IPS DF 6.9 (cell line): ENCODE data around the gene UGT1A10.
"Not testable (repeated sequence)": the region's sequence is repeated elsewhere in the genome, so short reads cannot be mapped to it uniquely, and the experiment has no call there.

Experiments used
- DNase-seq: peaks from one replicate; pipeline ENCODE4 v3.0.0-alpha.2; 2013; ENCODE audit warnings: low read depth, low spot score
- H3K27ac ChIP-seq: one replicate; pipeline ENCODE4 v1.5.1; 2013; ENCODE audit warnings: low read length, control low read depth
- H3K27me3 ChIP-seq: 2 replicates; pipeline ENCODE4 v1.6.1; 2013; ENCODE audit warnings: mild to moderate bottlenecking, low read length; ENCODE audit not compliant: control insufficient read depth, insufficient read depth
- H3K36me3 ChIP-seq: 2 replicates; pipeline ENCODE4 v1.6.1; 2013; ENCODE audit warnings: low read length; ENCODE audit not compliant: control insufficient read depth, insufficient read depth
- H3K4me1 ChIP-seq: 2 replicates; pipeline ENCODE4 v1.6.1; 2013; ENCODE audit warnings: low read length; ENCODE audit not compliant: control insufficient read depth, insufficient read depth
- H3K4me3 ChIP-seq: 2 replicates; pipeline ENCODE4 v1.5.1; 2013; ENCODE audit warnings: mild to moderate bottlenecking, low read length
- H3K9me3 ChIP-seq: 2 replicates; pipeline ENCODE4 v1.6.1; 2013; ENCODE audit warnings: low read length, inconsistent platforms; ENCODE audit not compliant: control insufficient read depth, insufficient read depth
- WGBS: extraction: QIAGEN DNeasy Blood & Tissue Kit; methylation state at CpG from one replicate; pipeline ENCODE4 v1.1.7; 2013; ENCODE audit warnings: mixed read lengths, missing lambda C conversion rate; ENCODE audit not compliant: insufficient read length, insufficient coverage; 5-methylcytosine and 5-hydroxymethylcytosine counted together

The UGT1A10 gene

DNA sequence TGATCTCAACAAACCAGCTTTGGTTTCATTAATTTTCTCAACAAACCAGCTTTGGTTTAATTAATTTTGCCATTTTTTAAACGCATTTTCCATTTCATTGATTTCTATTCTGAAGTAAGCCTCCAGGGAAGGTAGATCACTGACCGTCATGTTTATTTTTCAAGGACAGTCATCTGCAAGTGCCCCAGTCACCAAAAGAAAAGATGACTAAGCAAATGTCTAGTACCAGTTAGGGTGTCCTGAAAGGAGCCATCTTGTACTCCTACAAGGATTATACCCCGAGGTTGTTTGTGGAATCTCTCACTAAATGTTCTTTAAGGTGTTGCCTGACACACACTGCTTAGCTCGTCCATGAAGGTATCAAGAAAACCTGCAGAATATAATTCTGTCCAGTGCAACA lies 25.0 kb upstream of the UGT1A10 start:
- Histone ChIP-seq H3K4me3 (no peak overlapping the region), H3K36me3 (no peaks in the 10 kb centered on the region), H3K27me3 (no peaks in the 10 kb centered on the region), H3K9me3 (no peaks in the 10 kb centered on the region), H3K27ac (no peak overlapping the region), H3K4me1 (no peaks in the 10 kb centered on the region)
- no peak for DNase-seq
- no CpG with 5 or more reads among the region's 4 CpGs for WGBS

DNA sequence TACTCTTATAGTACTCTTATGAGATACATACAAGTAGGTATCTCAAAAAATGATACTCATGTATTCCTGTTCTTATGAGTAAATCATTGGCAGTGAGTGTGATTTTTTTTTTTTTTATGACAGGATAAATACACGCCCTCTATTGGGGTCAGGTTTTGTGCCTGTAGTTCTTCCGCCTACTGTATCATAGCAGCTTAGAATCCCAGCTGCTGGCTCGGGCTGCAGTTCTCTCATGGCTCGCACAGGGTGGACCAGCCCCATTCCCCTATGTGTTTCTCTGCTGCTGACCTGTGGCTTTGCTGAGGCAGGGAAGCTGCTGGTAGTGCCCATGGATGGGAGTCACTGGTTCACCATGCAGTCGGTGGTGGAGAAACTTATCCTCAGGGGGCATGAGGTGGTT lies 18.8 kb upstream of the UGT1A10 start, which contains the start of gene UGT1A8:
UGT1A8 (plus strand) TSS at position 158 of the 400 bp plus-strand sequence; CDS start at position 233, 75 bp downstream.
- WGBS: no CpG with 5 or more reads among the region's 5 CpGs
- not testable (repeated sequence) for H3K27me3 ChIP-seq, H3K36me3 ChIP-seq, DNase-seq, H3K4me1 ChIP-seq, H3K9me3 ChIP-seq, H3K4me3 ChIP-seq, H3K27ac ChIP-seq

DNA sequence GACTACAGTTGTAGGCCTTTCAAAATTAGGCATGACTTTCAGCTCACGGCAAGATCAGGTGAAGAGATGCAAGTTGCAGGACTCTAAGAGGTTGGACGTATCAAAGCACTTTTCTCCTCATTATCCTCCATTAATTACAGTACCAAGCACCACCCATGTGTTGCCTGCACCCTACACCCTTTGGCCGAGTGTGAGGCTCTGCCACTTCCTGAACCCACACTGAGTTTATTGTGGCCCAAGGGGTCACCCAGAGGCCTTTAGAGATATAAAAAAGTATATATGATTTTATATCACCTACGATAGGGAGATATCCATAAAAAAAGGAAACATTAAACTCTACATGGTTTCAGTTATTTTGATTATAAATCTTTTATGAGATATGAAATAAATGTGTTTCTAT lies 16.0 kb upstream of the UGT1A10 start:
- Histone ChIP-seq H3K4me1 (no peaks in the 10 kb centered on the region), H3K27me3 (no peaks in the 10 kb centered on the region), H3K4me3 (no peak overlapping the region), H3K36me3 (no peaks in the 10 kb centered on the region), H3K9me3 (no peaks in the 10 kb centered on the region), H3K27ac (no peak overlapping the region)
- no peak for DNase-seq
- whole genome bisulfite sequencing: no CpG with 5 or more reads among the region's 4 CpGs

DNA sequence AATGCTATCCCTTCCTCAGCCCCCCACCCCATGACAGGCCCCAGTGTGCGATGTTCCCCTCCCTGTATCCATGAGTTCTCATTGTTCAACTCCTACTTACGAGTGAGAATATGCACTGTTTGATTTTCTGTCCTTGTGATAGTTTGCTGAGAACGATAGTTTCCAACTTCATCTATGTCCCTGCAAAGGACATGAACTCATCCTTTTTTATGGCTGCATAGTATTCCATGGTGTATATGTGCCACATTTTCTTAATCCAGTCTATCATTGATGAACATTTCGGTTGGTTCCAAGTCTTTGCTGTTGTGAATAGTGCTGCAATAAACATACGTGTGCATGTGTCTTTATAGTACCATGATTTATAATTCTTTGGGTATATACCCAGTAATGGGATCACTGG lies 14.4 kb upstream of the UGT1A10 start:
- no CpG with 5 or more reads among the region's 5 CpGs for WGBS

DNA sequence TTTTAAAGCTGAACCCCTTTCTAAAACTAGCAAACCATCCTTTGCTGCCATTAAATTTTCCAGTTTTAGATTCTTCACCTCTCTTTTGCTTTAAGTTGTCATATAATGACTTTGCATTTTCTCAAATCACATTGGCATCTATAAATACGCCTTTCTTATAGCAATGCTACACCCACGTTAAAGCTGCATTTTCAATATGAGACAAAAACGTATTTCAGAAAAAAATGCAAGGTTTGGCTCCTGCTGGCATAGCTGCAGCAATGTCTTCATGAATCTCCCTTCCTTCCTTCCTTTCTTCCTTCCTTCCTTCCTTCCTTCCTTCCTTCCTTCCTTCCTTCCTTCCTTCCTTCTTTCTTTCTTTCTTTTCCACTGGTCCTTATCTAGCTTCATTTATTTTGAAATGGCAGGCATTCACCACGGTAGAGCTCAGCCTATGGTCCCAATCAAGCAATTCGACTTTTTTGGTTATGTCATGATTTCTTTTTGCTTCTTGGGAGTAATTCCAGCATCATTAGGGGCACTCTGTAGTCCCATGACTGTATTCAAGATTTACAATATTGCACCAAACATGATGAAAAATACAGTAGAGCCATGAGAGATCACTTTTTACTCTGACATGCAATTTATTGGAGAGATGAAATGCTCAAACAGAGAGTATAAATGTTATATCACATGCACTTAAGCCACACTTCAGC lies 8.8 kb upstream of the UGT1A10 start:
- DNase-seq: no peak
- no peaks in the 10 kb centered on the region for H3K4me1 ChIP-seq
- no peak overlapping the region for H3K27ac ChIP-seq
- no CpG with 5 or more reads among the region's 5 CpGs for WGBS
- no peak overlapping the region for H3K4me3 ChIP-seq
- H3K9me3 ChIP-seq: no peaks in the 10 kb centered on the region
- no peaks in the 10 kb centered on the region for H3K27me3 ChIP-seq
- H3K36me3 ChIP-seq: no peaks in the 10 kb centered on the region

More for the DNA sequence above, 14.4 kb upstream of the UGT1A10 start:
- not testable (repeated sequence) for H3K27me3 ChIP-seq, H3K36me3 ChIP-seq, H3K27ac ChIP-seq, DNase-seq, H3K4me1 ChIP-seq, H3K4me3 ChIP-seq, H3K9me3 ChIP-seq

DNA sequence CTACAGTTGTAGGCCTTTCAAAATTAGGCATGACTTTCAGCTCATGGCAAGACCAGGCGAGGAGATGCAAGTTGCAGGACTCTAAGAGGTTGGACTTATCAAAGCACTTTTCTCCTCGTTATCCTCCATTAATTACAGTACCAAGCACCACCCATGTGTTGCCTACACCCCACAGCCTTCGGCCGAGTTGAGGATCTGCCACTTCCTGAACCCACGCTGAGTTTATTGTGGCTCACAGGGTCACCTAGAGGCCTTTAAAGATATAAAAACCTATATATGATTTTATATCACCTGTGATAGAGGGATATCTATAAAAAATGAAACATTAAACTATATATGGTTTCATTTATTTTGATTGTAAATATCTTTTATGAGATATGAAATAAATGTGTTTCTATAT lies 2.6 kb downstream of the UGT1A10 start:
- H3K4me1 ChIP-seq: no peaks in the 10 kb centered on the region
- H3K27me3 ChIP-seq: no peaks in the 10 kb centered on the region
- no peak for DNase-seq
- no peak overlapping the region for H3K27ac ChIP-seq
- H3K4me3 ChIP-seq: no peak overlapping the region
- H3K9me3 ChIP-seq: no peaks in the 10 kb centered on the region
- no CpG with 5 or more reads among the region's 5 CpGs for WGBS
- no peaks in the 10 kb centered on the region for H3K36me3 ChIP-seq

DNA sequence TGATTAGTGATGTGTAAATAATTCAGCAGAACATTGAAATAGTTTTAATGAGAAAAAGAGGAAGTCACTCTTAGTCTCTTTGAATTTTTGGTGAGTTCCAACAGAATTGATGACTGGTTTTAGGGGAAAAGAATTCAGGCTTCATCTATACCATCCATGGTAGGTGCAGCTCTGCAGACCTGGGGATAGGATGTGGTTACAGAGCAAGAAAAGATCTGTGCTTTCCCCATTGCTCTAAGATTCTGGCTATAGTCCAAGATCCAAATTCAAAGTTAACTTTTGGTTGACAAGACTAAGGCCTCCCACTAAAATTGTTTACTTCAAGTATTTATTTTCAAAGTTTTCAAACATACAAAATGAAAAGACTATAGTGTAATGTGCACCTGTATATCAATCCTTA lies 3.6 kb downstream of the UGT1A10 start:
- Histone ChIP-seq H3K27me3 (no peaks in the 10 kb centered on the region), H3K4me1 (no peaks in the 10 kb centered on the region), H3K36me3 (no peaks in the 10 kb centered on the region), H3K27ac (no peak overlapping the region), H3K4me3 (no peak overlapping the region), H3K9me3 (no peaks in the 10 kb centered on the region)
- DNase-seq: no peak

DNA sequence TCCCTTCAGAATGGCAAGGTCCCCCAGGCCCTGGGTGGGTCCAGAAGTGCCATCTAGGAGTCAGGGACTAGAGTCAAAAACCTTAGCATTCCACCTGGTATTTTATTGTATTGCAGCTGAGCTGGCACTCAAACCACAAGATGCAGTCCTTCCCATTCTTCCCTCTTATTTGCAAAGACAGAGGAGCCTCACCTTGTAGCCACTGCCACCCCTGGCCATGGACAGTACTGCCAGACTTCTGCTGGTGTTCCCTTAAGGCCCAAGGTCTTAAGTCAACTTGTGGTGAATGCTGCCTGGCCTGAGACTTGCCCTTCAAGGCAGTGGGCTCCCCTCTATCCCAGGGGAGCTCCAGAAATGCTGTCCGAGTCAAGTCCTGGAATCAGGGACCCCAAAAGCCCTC lies 6.9 kb downstream of the UGT1A10 start:
- WGBS: no CpG with 5 or more reads among the region's 1 CpG
- Histone ChIP-seq H3K36me3 (no peaks in the 10 kb centered on the region), H3K4me3 (no peak overlapping the region), H3K27me3 (no peaks in the 10 kb centered on the region), H3K27ac (no peak overlapping the region), H3K9me3 (no peaks in the 10 kb centered on the region; the same call in 1 of the 2 replicates), H3K4me1 (no peaks in the 10 kb centered on the region)
- peak; percentile 16 for DNase-seq

DNA sequence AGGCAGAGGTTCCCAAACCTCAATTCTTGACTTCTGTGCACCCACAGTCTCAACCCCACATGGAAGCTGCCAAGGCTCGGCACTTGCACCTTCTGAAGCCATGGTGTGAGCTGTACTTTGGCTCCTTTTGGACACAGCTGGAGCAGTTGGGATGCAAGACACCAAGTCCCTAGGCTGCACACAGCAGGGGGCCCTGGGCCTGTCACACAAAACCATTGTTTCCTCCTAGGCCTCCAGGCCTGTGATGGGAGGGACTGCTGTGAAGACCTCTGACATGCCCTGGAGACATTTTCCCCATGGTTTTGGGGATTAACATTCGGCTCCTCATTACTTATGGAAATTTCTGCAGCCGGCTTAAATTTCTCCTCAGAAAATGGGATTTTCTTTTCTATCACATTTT lies 9.8 kb downstream of the UGT1A10 start:
- H3K4me1 ChIP-seq, DNase-seq: not testable (repeated sequence)
- WGBS: no CpG with 5 or more reads among the region's 3 CpGs

DNA sequence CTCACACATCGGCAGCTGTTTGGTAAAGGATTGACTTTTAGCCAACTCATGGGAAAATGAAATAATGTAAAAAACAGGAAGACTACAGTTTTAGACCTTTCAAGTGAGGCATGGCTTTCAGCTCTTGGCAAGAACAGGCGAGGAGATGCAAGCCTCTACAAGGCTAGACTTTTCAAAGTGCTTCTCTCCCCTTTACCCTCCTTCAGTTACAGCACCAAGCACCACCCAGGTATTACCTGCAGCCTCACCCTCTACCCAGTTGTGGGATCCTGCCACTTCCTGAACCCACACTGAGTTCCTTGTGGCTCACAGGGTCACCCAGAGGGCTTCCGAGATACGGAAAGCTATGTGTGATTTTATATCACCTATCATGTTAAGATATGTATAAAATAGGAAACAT lies 14.7 kb downstream of the UGT1A10 start:
- Histone ChIP-seq H3K9me3 (no peaks in the 10 kb centered on the region; the same call in 1 of the 2 replicates), H3K27me3 (no peaks in the 10 kb centered on the region), H3K4me1 (no peaks in the 10 kb centered on the region), H3K27ac (no peak overlapping the region), H3K4me3 (no peak overlapping the region), H3K36me3 (no peaks in the 10 kb centered on the region)
- DNase-seq: no peak
- no CpG with 5 or more reads among the region's 4 CpGs for WGBS

More for the DNA sequence above, 9.8 kb downstream of the UGT1A10 start:
- H3K4me3 ChIP-seq, H3K9me3 ChIP-seq, H3K36me3 ChIP-seq, H3K27ac ChIP-seq, H3K27me3 ChIP-seq: not testable (repeated sequence)

DNA sequence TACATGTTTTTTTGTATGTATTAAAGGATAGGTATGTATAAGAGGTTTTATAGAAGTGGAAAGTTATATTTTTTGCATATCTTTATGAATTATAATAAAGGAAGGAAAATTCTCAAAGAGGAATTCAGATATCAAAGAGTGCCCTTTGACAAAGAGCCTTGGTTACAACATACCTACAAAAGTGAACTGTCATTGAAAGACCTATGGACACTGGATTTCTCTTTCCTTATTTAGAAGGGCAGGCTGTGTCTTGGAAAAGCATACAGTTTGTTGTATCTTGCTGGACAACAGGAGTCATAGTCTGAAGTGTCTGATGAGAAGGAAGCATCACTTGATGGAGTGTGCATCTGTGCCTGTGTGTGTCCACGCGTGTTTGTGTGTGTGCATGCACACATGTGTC lies 15.2 kb downstream of the UGT1A10 start:
- no peak overlapping the region for H3K4me3 ChIP-seq
- H3K27me3 ChIP-seq: no peaks in the 10 kb centered on the region
- no peaks in the 10 kb centered on the region for H3K4me1 ChIP-seq
- H3K36me3 ChIP-seq: no peaks in the 10 kb centered on the region
- H3K27ac ChIP-seq: no peak overlapping the region
- DNase-seq: no peak
- no CpG with 5 or more reads among the region's 2 CpGs for WGBS
- H3K9me3 ChIP-seq: no peaks in the 10 kb centered on the region
